ENCODE results near the gene SOX6.

Gene SOX6

DNA sequence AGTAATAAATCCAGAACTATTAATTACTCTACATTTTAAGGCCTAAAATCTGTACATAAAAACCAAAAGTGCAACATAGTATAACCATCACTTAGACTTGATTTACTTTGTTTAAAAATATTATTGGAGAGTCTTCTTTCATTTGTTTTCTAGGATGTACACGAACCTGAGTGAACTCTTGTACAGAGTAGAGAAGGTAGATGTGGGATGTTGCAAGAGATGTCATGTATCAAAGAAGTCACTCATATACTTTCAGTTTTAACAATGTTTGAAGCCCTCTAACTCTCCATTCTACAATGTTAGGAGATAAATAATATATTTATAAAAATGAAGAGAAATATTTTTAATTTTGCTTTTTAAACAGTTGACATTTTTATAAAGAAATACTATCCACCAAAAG lies 38.6 kb downstream of the SOX6 start:
- no peak for DNase-seq (ENCODE audit: low read depth)

DNA sequence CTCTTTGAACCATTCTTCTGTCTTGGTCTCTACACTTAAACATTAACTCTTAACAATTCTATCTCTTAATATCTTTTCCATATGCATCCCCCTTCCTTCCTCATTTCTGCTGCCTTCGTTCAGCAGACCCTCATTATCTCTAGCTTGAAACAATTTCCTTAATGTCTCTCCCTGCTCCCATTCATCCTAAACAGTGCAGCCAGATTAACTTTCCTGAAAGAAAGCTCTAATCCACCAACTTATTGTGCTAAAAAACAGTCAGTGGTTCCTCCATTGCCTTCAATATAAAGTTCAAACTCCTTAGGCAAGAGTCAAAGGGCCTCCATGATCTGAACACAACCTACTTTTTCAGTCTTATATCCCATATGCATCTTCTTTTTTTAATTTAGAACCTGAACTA lies 42.5 kb downstream of the SOX6 start:
- DNase-seq (ENCODE audit: low read depth): no peak

DNA sequence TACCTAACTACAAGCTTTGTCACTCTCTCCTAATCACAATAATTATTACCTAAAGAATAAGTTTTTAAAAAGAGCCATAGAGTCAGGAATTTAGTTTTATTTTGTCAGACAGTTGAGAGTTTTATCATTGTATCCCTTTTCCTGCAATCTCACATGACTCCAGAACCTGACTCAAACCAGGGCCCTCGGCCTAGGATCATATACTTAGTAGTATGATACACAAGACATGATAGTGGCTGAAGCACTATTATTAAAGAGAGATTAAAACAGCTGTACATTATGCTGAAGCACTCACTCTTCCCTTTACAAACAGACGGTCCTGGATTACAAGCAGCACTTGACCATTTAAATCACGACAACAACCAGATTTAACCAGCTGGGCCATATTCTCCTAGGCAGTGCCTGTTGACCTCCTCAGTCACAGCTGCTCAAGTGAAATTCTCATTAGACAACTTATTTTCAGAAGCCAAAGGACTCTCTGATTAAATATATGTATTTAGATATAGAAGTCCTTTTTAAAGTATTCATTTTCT lies 44.0 kb downstream of the SOX6 start:
- no peak for DNase-seq (ENCODE audit: low read depth)

GRCh38 chr11:16311831-16312230 lies 44.5 kb downstream of the SOX6 start:
- DNase-seq (ENCODE audit: low read depth): no peak

DNA sequence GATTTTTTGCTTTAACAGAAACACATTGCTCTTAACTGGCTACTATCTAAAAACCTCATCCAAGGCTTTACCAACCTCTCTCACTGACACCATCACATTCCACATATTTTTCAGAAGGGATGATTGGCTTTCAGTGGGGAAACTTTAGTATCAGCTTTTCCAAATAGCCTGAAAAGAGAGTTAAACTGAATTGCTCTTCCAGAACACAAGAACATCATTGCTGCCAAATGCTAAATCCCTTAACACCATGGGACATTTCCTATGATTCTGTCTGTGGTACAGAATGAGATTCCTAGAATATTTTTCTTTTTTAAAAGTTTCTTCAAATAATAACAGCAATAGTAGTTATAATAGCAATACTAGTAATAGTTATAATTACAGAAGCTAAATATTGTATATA lies 45.4 kb downstream of the SOX6 start:
- no peak for DNase-seq (ENCODE audit: low read depth)

- no peak for DNase-seq (ENCODE audit: low read depth)
Observed at GRCh38 chr11:16309226-16309625, 47.1 kb downstream of the SOX6 start.

DNA sequence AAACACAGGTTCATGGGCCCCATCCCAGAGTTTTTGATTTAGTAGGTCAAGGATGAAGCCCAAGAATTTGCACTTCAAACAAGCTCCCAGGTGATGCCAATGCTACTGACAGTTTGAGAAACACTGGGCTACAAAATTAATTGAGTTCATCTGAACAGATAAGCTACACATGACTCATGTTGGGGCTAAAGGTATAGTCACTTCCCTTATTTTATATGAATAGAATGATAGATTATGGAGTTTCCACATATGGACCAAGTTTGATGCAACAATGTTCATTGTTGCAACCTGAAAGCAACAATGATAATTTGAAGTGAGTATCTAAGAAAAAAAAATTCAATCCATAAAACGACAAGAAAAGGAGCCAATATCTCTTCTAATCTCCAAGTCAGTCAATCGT lies 54.9 kb downstream of the SOX6 start:
- DNase-seq (ENCODE audit: low read depth): no peak

GRCh38 chr11:16299884-16300782 lies 56.2 kb downstream of the SOX6 start:
- no peak for DNase-seq (ENCODE audit: low read depth)

- DNase-seq (ENCODE audit: low read depth): no peak
Observed at GRCh38 chr11:16299390-16299789, 57.0 kb downstream of the SOX6 start.

DNA sequence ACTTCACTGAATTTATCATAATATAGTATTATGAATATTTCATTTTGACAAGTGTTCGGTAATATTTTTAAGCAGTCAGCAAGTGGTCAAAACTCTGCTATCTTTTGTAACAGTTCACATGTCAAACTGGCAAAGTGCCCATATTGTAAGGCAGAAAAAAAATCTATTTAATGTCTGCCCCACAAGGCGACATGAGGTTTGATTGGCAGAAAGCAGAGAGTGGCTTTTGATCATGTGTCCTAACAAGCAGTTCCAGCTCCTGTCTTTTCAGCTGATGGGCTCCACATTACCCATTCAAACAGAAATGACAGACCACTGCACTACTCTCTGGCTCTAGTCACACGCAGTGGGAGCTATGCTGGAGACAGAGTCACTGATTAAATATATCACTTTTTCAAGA lies 59.0 kb downstream of the SOX6 start:
- no peak for DNase-seq (ENCODE audit: low read depth)

DNA sequence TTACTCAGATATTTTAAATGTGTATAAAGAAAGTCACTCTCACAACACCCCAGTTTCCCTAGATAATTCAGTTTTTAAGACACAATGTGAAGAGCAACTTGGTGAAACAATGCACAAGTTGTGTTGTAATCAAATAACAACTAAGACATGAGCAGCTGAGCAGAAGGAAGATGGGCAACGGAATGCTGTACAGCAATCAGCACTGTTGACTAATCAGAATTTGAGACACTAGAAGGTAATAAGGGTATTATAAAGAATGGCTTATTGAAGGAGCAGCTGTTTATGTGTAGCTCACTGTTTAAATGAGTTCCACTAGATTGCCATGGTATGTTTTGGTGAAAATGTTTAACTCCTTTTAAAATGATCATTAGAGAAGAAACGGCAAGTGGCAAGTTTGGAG lies 60.1 kb downstream of the SOX6 start:
- DNase-seq (ENCODE audit: low read depth): no peak

DNA sequence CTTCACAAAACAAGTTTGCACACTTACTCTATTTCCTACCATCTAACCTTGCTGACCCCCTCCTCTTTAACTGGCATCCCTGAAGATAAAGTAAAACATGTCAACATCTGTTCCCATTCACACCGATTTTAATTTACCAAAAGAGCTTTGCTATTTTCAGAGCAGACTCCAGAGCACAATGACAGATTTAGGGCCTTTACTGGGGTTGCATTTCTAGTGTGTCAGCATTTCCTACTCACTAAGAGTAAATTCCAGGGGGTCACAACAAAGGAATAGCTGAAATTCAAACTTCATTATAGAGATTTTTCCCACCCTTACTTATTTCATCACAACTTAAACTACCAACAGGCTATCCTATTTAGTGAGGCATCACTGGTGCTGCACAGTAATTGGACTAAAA lies 60.8 kb downstream of the SOX6 start:
- no peak for DNase-seq (ENCODE audit: low read depth)

DNA sequence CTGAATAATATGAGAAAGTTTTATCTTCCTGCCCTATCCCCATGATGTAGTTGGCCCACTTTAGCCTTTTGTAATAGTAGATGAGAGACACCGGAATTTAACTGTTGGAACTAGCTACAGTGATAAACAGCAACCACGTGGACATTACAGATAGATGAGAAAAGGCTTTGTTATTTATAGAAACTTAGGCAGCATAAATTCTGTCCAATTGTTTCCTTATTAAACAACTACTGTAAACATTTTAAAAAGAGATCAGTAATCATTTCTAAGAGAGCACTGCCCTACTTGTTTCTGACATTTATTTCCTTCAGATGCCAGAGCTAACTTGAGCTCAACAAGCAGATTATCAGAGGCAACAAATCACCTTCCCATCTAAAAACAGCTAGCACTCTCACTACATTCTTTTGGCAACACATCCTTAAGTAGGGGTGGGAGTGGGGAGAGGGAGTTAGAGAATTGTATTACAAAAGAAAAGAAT lies 63.1 kb downstream of the SOX6 start:
- no peak for DNase-seq (ENCODE audit: low read depth)

DNA sequence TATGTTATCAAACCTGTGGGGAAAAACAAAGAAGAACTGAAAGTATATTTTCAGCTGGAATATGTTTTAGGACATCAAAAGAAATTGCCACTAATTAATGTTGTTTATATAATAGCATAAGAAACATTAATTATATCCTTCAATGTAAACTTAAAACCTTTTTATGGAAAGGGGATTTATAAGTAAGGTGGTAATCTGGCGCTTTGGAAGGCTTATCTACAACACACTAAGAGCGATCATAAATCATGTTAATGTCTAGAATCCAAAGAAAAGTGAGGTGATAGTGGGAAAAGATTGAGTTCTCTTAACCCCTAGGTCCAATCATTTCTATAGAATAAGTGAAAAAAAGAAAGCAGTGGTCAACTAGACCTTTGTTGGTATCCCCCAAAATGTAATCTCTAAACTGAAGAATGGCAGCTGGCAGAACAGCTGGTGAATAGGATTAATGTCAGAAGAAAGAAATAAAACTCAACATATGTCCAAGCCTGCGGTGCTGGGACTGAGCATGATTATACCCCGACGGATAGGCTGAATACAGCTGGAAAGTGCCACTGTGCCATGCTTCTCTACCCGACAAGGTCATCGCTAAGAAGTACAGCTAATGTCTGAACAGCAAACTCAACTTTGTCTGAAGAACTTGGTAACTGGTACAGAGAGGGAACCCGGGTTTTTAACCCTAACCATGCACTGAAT lies 64.0 kb downstream of the SOX6 start:
- no peak for DNase-seq (ENCODE audit: low read depth)

- DNase-seq (ENCODE audit: low read depth): no peak
Observed at GRCh38 chr11:16291729-16292128, 64.6 kb downstream of the SOX6 start.

GRCh38 chr11:16289541-16289940 lies 66.8 kb downstream of the SOX6 start:
- no peak for DNase-seq (ENCODE audit: low read depth)

- no peak for DNase-seq (ENCODE audit: low read depth)
Observed at GRCh38 chr11:16287630-16288280, 68.6 kb downstream of the SOX6 start.

- DNase-seq (ENCODE audit: low read depth): no peak
Observed at GRCh38 chr11:16286095-16286494, 70.3 kb downstream of the SOX6 start.

GRCh38 chr11:16280256-16280682 lies 76.1 kb downstream of the SOX6 start:
- no peak for DNase-seq (ENCODE audit: low read depth)

- DNase-seq (ENCODE audit: low read depth): no peak
Observed at GRCh38 chr11:16279524-16279923, 76.8 kb downstream of the SOX6 start.

GRCh38 chr11:16278979-16279378 lies 77.4 kb downstream of the SOX6 start:
- no peak for DNase-seq (ENCODE audit: low read depth)

- no peak for DNase-seq (ENCODE audit: low read depth)
Observed at GRCh38 chr11:16278273-16278672, 78.1 kb downstream of the SOX6 start.

DNA sequence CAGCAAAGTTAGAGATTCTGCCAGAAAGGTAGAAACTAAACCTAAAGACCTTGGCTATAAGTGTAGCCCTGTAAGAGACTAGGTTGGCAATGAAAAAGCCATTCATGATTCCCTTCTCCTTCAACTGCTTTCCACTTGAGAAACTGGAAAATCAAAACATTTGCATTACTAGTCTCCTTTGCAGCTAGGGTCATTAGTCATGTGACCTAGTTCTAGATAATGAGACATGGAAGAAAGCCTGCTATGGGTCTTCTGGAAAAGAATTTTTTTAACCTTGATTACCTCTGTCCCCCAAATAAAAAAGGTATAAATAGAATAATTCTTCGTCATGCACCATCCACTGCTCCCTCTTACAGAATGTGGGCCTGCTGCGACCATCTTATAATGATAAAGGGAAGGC lies 80.1 kb downstream of the SOX6 start:
- no peak for DNase-seq (ENCODE audit: low read depth)

Measured in HS-5 (cell line).